ENCODE data around the gene ABR.
A peak's percentile ranks its signal among the peaks of the same experiment; 100 is the strongest.

The ABR gene

DNA sequence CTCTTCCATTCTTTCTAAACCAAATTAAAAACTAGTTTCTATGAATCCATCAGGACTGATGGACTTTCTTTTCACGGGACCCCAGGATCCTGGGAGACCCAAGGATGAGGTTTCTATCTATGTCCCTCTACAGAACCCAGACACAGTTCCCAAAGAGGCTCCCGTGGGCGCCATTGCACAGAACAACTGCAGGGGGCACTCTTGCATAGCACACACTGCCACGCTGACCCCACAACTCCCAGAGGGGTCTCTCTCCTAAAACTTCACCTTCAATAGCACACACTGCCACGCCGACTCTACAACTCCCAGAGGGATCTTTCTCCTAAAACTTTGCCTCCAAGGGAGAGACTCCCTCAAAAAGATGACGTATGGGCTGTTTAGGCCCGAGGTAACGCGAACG, 9.0 kb downstream of the ABR start:
- TF ChIP-seq CTCF (conservative IDR thresholded peaks at IDR 0.05) (no peak), ZFX (IDR thresholded peaks at IDR 0.05) (no peak)
- H3K27ac ChIP-seq, result no peak overlapping the region

- no peak overlapping the region for H3K27ac ChIP-seq
These were observed 9.9 kb downstream of the ABR start for GRCh38 chr17:1169929-1170312.

GRCh38 chr17:1169221-1169928, 10.4 kb downstream of the ABR start:
- TF ChIP-seq ZFX (IDR thresholded peaks at IDR 0.05), result no peak
- no peak for TF ChIP-seq CTCF (conservative IDR thresholded peaks at IDR 0.05)

More at GRCh38 chr17:1169929-1170312, 9.9 kb downstream of the ABR start:
- no peak for TF ChIP-seq ZFX (IDR thresholded peaks at IDR 0.05)
- TF ChIP-seq CTCF (conservative IDR thresholded peaks at IDR 0.05), result no peak

DNA sequence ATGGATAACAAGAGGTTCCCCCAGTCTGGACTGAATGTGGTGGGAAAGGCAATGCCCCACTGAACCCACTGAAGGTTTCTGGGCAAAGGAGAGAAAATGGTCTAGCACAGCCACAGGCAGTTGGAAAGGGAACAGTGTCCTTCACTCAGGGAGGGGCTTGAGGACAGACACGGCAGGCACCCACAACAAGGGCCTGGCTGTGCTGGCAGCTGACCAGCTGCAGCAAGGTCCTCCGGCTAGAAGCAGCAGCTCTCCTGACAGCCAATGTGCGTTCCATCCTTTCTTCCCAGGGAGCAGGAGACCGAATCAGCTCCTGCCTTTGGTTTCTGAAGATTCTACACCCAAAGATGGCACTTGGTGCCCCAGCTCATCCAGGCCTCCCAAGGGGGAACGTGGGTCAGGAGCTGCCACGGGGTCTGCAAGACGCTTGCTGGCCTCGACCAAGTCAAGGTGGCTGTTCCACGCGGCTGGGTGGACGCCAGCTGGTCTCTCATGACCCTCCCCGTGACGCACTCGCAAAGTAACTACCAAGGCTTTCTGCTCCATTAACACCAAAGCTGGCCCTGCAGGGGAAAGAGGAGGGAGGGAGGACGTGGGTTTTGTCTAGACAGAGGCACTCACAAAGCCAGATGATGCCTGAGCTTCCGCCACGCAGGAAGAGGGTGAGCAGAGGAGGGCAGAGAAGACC, 11.1 kb downstream of the ABR start:
- no peak for TF ChIP-seq ZFX (IDR thresholded peaks at IDR 0.05)
- TF ChIP-seq CTCF (conservative IDR thresholded peaks at IDR 0.05), result no peak
- peak overlapping the region; percentile 56; the same call in 1 of the 2 replicates for H3K27ac ChIP-seq

More at GRCh38 chr17:1169221-1169928, 10.4 kb downstream of the ABR start:
- H3K27ac ChIP-seq, result no peak overlapping the region

DNA sequence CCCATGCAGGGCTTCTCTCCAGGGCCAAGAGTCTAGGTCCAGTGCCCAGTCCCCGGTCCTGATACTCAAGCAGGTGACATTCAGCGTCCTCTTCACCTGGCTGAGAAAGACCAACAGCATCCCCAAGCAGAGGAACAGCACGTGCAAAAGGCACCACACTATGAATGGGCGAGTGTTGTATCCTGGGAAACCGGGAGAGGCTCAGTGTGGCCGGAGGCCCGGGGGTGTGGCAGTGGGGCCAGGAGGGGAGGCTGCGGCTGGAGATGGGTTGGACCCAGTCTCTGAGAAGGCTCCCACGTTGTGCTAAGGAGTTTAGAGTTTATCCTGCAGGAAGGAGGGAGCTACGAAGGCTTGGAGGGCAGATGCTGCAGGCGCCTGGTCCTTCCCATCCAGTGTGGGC, 13.5 kb downstream of the ABR start:
- no peak for TF ChIP-seq ZFX (IDR thresholded peaks at IDR 0.05)
- TF ChIP-seq CTCF (conservative IDR thresholded peaks at IDR 0.05), result no peak
- H3K27ac ChIP-seq, result no peak overlapping the region

- H3K27ac ChIP-seq, result no peak overlapping the region
- TF ChIP-seq CTCF (conservative IDR thresholded peaks at IDR 0.05) (no peak), ZFX (IDR thresholded peaks at IDR 0.05) (no peak)
These were observed 13.9 kb downstream of the ABR start for GRCh38 chr17:1165836-1166235.

DNA sequence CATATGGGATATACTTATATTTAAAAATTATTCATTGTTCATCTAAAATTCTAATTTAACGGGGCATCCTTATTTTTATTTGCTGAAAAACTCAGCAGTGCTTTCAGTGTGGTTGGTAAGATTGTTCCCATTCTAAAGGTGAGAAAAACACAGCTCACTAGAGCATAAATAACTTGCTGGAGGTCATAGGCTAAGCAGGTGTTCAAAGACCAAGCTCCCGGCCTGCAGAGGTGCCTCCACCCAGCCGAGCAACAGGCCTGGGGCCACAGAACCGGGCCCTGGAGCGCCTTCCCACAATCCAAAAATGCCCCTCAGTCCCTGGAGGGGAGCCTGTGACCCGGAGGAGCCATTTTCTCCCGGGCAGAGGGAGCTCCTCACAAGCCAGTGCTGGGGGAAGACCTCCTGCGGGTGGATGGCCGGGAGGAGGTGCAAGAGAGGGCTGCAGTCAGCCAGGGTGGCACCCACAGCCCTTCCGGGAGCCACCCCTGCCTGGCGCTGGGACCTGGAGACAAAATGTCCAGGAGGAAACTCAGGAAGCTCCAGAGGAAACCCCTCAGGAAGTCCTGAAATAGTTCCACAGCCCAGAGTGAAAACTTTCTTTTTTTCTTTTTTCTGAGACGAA, 14.7 kb downstream of the ABR start:
- TF ChIP-seq CTCF (conservative IDR thresholded peaks at IDR 0.05), result no peak
- no peak for TF ChIP-seq ZFX (IDR thresholded peaks at IDR 0.05)
- H3K27ac ChIP-seq, result no peak overlapping the region

Measured in C4-2B (cell line).